Smooth muscle cell (in vitro differentiated cells): ENCODE results near the gene PPP6R3. TPM values are rescaled to one million over a fixed set of nuclear protein-coding genes. Genes with fewer than 3 reads are reported as not detected.

Experiments used
- DNase-seq: peaks from one replicate; lab custom pipeline; 2025; ENCODE audit not compliant: unreplicated experiment; lab: John Stamatoyannopoulos, UW
- H2AFZ ChIP-seq: fragments of 200-600 bp; sonication (generic); 2 replicates; pipeline ENCODE4 v1.6.0; 2016; ENCODE audit warnings: antibody characterized with exemption, low read depth, mild to moderate bottlenecking
- H3F3A ChIP-seq: fragments of 200-600 bp; sonication (generic); 2 replicates; pipeline ENCODE4 v1.6.0; 2017; ENCODE audit warnings: antibody characterized with exemption, low read depth
- H3K27ac ChIP-seq: fragments of 200-600 bp; sonication (generic); 2 replicates; pipeline ENCODE4 v1.5.1; 2016; ENCODE audit warnings: low read depth, mild to moderate bottlenecking
- H3K27me3 ChIP-seq: fragments of 200-600 bp; sonication (generic); 2 replicates; pipeline ENCODE4 v1.6.1; 2016; ENCODE audit warnings: low read depth, mild to moderate bottlenecking
- H3K36me3 ChIP-seq: fragments of 200-600 bp; sonication (generic); 2 replicates; pipeline ENCODE4 v1.5.1; 2016; ENCODE audit warnings: low read depth
- H3K4me1 ChIP-seq: fragments of 200-600 bp; sonication (generic); 2 replicates; pipeline ENCODE4 v1.5.1; 2016; ENCODE audit warnings: low read depth
- H3K4me2 ChIP-seq: fragments of 200-600 bp; sonication (generic); 2 replicates; pipeline ENCODE4 v1.6.0; 2016; ENCODE audit warnings: mild to moderate bottlenecking
- H3K4me3 ChIP-seq: fragments of 200-600 bp; sonication (generic); 2 replicates; pipeline ENCODE4 v1.5.1; 2016; ENCODE audit warnings: mild to moderate bottlenecking
- H3K79me2 ChIP-seq: fragments of 200-600 bp; sonication (generic); 2 replicates; pipeline ENCODE4 v1.6.0; 2016; ENCODE audit warnings: low read depth, mild to moderate bottlenecking
- H3K9ac ChIP-seq: fragments of 200-600 bp; sonication (generic); 2 replicates; pipeline ENCODE4 v1.6.0; 2016; ENCODE audit warnings: low read depth
- H3K9me3 ChIP-seq: fragments of 200-600 bp; sonication (generic); replicated peaks from 2 replicates; pipeline ENCODE4 v1.5.1; 2016; ENCODE audit warnings: low read depth
- H4K20me1 ChIP-seq: fragments of 200-600 bp; sonication (generic); 2 replicates; pipeline ENCODE4 v1.6.0; 2016; ENCODE audit warnings: low read depth
- CTCF ChIP-seq: fragments of 200-600 bp; sonication (generic); IDR thresholded peaks from 2 replicates; pipeline ENCODE4 v1.5.1; 2017; ENCODE audit warnings: borderline replicate concordance, mild to moderate bottlenecking, antibody characterized with exemption; ENCODE audit not compliant: insufficient read depth, poor library complexity, severe bottlenecking
- WGBS: methylation state at CpG from one replicate; pipeline ENCODE4 v1.1.7; 2016; ENCODE audit warnings: low lambda C conversion rate; 5-methylcytosine and 5-hydroxymethylcytosine counted together
- polyA plus RNA-seq: library from polyadenylated mRNA; unstranded; fragments of >200 nt; fragmentation: Nextera tagmentation; extraction: Ambion mirVana; gene quantifications from 2 replicates; pipeline ENCODE4 v1.2.1, GENCODE V29; 2016
- total RNA-seq: library from RNA; depleted of rRNA; stranded (reverse); fragments of >200 nt; gene quantifications from 2 replicates; pipeline ENCODE4 v1.2.3, GENCODE V29; 2014

The PPP6R3 gene
- total and polyA plus RNA-seq, 2 experiments from 2014 or later, result 28.4 to 121 TPM

GRCh38 chr11:68467201-68467834 lies 6.8 kb downstream of the PPP6R3 start:
- no peak for DNase-seq
- Histone ChIP-seq H3K27ac (peak overlapping the region; percentile 38), H3K4me3 (no peak overlapping the region), H3F3A (peaks cover 33% of the 10 kb centered on the region), H2AFZ (no peak overlapping the region), H3K27me3 (no peaks in the 10 kb centered on the region), H3K79me2 (peaks cover 98% of the 10 kb centered on the region), H3K4me2 (peak overlapping the region; percentile 32), H4K20me1 (peaks cover 100% of the 10 kb centered on the region), H3K36me3 (no peaks in the 10 kb centered on the region), H3K4me1 (peaks cover 53% of the 10 kb centered on the region), H3K9me3 (no peaks in the 10 kb centered on the region), H3K9ac (no peak overlapping the region)
- WGBS, result 85% methylated on average over 8 of the region's 8 CpGs
- no peak for TF ChIP-seq CTCF

GRCh38 chr11:68468217-68468828 lies 7.8 kb downstream of the PPP6R3 start:
- Histone ChIP-seq H3K27ac (peak overlapping the region; percentile 38), H3K9ac (no peak overlapping the region), H4K20me1 (peaks cover 100% of the 10 kb centered on the region), H3K4me1 (peaks cover 50% of the 10 kb centered on the region), H3K9me3 (no peaks in the 10 kb centered on the region), H3K4me2 (peak overlapping the region; percentile 32), H3K79me2 (peaks cover 98% of the 10 kb centered on the region), H3F3A (peaks cover 33% of the 10 kb centered on the region), H3K27me3 (no peaks in the 10 kb centered on the region), H2AFZ (no peak overlapping the region), H3K36me3 (no peaks in the 10 kb centered on the region), H3K4me3 (no peak overlapping the region)
- TF ChIP-seq CTCF, result no peak
- no peak for DNase-seq
- 61% methylated on average over 3 of the region's 3 CpGs for WGBS

- Histone ChIP-seq H3K9me3 (no peaks in the 10 kb centered on the region), H3K79me2 (peaks cover 98% of the 10 kb centered on the region), H2AFZ (no peak overlapping the region), H3K4me3 (no peak overlapping the region), H3K27ac (peak overlapping the region; percentile 36), H3K4me2 (peak overlapping the region; percentile 32), H4K20me1 (peaks cover 100% of the 10 kb centered on the region), H3K4me1 (peaks cover 50% of the 10 kb centered on the region), H3K9ac (no peak overlapping the region), H3K36me3 (no peaks in the 10 kb centered on the region), H3F3A (peaks cover 29% of the 10 kb centered on the region), H3K27me3 (no peaks in the 10 kb centered on the region)
- no peak for DNase-seq
- 32% methylated on average over 2 of the region's 2 CpGs for WGBS
- TF ChIP-seq CTCF, result no peak
Measured at GRCh38 chr11:68469122-68469521, 8.6 kb downstream of the PPP6R3 start.
